ENCODE results near the gene PLXNA3.

DNA sequence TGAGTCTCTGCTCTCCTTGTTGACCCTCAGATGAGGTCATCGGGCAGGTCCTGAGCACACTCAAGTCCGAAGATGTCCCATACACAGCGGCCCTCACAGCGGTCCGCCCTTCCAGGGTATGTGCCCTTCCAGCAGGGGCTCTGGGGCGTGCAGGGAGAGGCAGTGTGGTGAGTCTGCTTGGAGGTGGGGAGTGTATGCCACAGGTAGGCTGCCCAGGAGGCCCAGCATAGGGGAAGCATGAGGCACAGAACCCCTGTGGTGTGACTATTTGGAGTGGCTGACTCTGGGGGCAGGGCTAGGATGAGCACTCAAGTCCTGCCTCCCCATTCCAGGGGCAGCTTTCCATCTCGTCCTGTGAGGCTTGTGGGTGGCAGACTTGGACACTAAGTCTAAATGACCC is 24.5 kb upstream of the PLXNA3 start:
- TF ChIP-seq, protein P1, sequence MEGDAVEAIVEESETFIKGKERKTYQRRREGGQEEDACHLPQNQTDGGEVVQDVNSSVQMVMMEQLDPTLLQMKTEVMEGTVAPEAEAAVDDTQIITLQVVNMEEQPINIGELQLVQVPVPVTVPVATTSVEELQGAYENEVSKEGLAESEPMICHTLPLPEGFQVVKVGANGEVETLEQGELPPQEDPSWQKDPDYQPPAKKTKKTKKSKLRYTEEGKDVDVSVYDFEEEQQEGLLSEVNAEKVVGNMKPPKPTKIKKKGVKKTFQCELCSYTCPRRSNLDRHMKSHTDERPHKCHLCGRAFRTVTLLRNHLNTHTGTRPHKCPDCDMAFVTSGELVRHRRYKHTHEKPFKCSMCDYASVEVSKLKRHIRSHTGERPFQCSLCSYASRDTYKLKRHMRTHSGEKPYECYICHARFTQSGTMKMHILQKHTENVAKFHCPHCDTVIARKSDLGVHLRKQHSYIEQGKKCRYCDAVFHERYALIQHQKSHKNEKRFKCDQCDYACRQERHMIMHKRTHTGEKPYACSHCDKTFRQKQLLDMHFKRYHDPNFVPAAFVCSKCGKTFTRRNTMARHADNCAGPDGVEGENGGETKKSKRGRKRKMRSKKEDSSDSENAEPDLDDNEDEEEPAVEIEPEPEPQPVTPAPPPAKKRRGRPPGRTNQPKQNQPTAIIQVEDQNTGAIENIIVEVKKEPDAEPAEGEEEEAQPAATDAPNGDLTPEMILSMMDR (IDR thresholded peaks at IDR 0.05), result no peak
- TF ChIP-seq EZH2 (IDR thresholded peaks at IDR 0.05), result no peak

Data from neural progenitor cell (in vitro differentiated cells).